T-helper 9 cell (primary cell): ENCODE data around the gene DGLUCY.
"Not testable (repeated sequence)": the region's sequence is repeated elsewhere in the genome, so short reads cannot be mapped to it uniquely, and the experiment has no call there.

ENCODE experiments used
- DNase-seq: peaks from one replicate; pipeline ENCODE4 v3.0.0-alpha.2; 2020

DGLUCY gene

GRCh38 chr14:91139776-91140175 lies 25.9 kb downstream of the DGLUCY start:
- no peak for DNase-seq

- DNase-seq: no peak
These were observed 26.8 kb downstream of the DGLUCY start for GRCh38 chr14:91140672-91141071.

- DNase-seq: no peak
These were observed 28.4 kb downstream of the DGLUCY start for GRCh38 chr14:91142214-91142668.

GRCh38 chr14:91143862-91144261 lies 30.0 kb downstream of the DGLUCY start:
- DNase-seq: no peak

- DNase-seq: no peak
These were observed 30.7 kb downstream of the DGLUCY start for GRCh38 chr14:91144425-91145145.

GRCh38 chr14:91145391-91146160 lies 31.7 kb downstream of the DGLUCY start:
- no peak for DNase-seq

GRCh38 chr14:91146661-91147060 lies 32.8 kb downstream of the DGLUCY start:
- no peak for DNase-seq

- DNase-seq: no peak
These were observed 35.6 kb downstream of the DGLUCY start for GRCh38 chr14:91149462-91149861.

- no peak for DNase-seq
These were observed 38.6 kb downstream of the DGLUCY start for GRCh38 chr14:91152499-91152898.

GRCh38 chr14:91153360-91153759 lies 39.5 kb downstream of the DGLUCY start:
- no peak for DNase-seq

GRCh38 chr14:91154851-91155625 lies 41.2 kb downstream of the DGLUCY start:
- DNase-seq: no peak

- DNase-seq: no peak
These were observed 41.8 kb downstream of the DGLUCY start for GRCh38 chr14:91155626-91156089.

GRCh38 chr14:91156142-91156666 lies 42.3 kb downstream of the DGLUCY start:
- DNase-seq: not testable (repeated sequence)

- DNase-seq: not testable (repeated sequence)
These were observed 43.0 kb downstream of the DGLUCY start for GRCh38 chr14:91156877-91157276.

GRCh38 chr14:91158091-91158790 lies 44.4 kb downstream of the DGLUCY start:
- no peak for DNase-seq

GRCh38 chr14:91159182-91159581 lies 45.3 kb downstream of the DGLUCY start:
- no peak for DNase-seq

GRCh38 chr14:91159906-91160305 lies 46.0 kb downstream of the DGLUCY start:
- DNase-seq: no peak

GRCh38 chr14:91163316-91163715 lies 49.4 kb downstream of the DGLUCY start:
- no peak for DNase-seq

- DNase-seq: no peak
These were observed 50.8 kb downstream of the DGLUCY start for GRCh38 chr14:91164676-91165075.

GRCh38 chr14:91167380-91167770 lies 53.5 kb downstream of the DGLUCY start:
- DNase-seq: no peak

GRCh38 chr14:91169951-91170350 lies 56.1 kb downstream of the DGLUCY start:
- no peak for DNase-seq

GRCh38 chr14:91170504-91171121 lies 56.7 kb downstream of the DGLUCY start:
- DNase-seq: no peak
